SK-N-SH (cell line): ENCODE data around the gene CLEC3B. TPM values are rescaled to one million over a fixed set of nuclear protein-coding genes. Genes with fewer than 3 reads are reported as not detected.
A peak's percentile ranks its signal among the peaks of the same experiment; 100 is the strongest.

Experiments
- CTCF ChIA-PET: fragments of 300-600, 350-600 bp; formaldehyde crosslinking; extraction: SDS; loops from one replicate; lab custom pipeline; 2021; lab: Yijun Ruan, JAX
- POLR2A ChIA-PET: fragments of 350-600 bp; sonication (Branson Sonifier 250); formaldehyde crosslinking; extraction: SDS; loops from one replicate; lab custom pipeline; 2020; ENCODE audit warnings: antibody characterized with exemption, inconsistent platforms; lab: Yijun Ruan, JAX
- DNase-seq: peaks from one replicate; pipeline ENCODE4 v3.0.0; 2012
- H2AFZ ChIP-seq: fragments of 200-600 bp; sonication (generic); 2 replicates; pipeline ENCODE4 v1.8.1; 2016; ENCODE audit warnings: antibody characterized with exemption, mild to moderate bottlenecking, low read depth
- H3F3A ChIP-seq: fragments of 200-600 bp; sonication (generic); replicated peaks from 2 replicates; pipeline ENCODE3; 2016; ENCODE audit warnings: antibody characterized with exemption, mild to moderate bottlenecking; ENCODE audit not compliant: insufficient read depth
- H3K27ac ChIP-seq, 2 experiments: fragments of 200-500 bp in 1 of 2; fragments of 200-600 bp in 1 of 2; sonication (Bioruptor generic) in 1 of 2; sonication (generic), shearing (Covaris generic) in 1 of 2; 2 replicates each; pipeline versions ENCODE4 v1.5.1 to v1.6.1; 2014 to 2016; ENCODE audit warnings: low read depth in 2 of 2, inconsistent platforms in 1 of 2, low read length in 1 of 2, mild to moderate bottlenecking in 1 of 2, mixed read lengths in 1 of 2
- H3K27me3 ChIP-seq: fragments of 200-600 bp; sonication (generic), shearing (Covaris generic); 2 replicates; pipeline ENCODE4 v1.6.1; 2016; ENCODE audit warnings: mixed run types; ENCODE audit not compliant: insufficient read depth
- H3K36me3 ChIP-seq, 2 experiments: fragments of 200-500 bp in 1 of 2; fragments of 200-600 bp in 1 of 2; sonication (Bioruptor generic) in 1 of 2; sonication (generic) in 1 of 2; replicated peaks in 1 of 2; 2 replicates each; pipeline versions ENCODE3 to v1.5.1; 2014 to 2016; ENCODE audit warnings: low read length in 1 of 2, mild to moderate bottlenecking in 1 of 2; ENCODE audit not compliant: insufficient read depth in 2 of 2, control insufficient read depth in 1 of 2
- H3K4me1 ChIP-seq, 2 experiments: fragments of 200-500 bp in 1 of 2; fragments of 200-600 bp in 1 of 2; sonication (Bioruptor generic) in 1 of 2; sonication (generic), shearing (Covaris generic) in 1 of 2; 2 replicates each; pipeline versions ENCODE4 v1.5.1 to v1.6.1; 2014 to 2016; ENCODE audit warnings: low read depth in 1 of 2, low read length in 1 of 2, mixed run types in 1 of 2; ENCODE audit not compliant: insufficient read depth in 2 of 2, control insufficient read depth in 1 of 2
- H3K4me2 ChIP-seq: fragments of 200-600 bp; sonication (generic), shearing (Covaris generic); 2 replicates; pipeline ENCODE4 v1.6.1; 2017; ENCODE audit warnings: mixed run types
- H3K4me3 ChIP-seq, 2 experiments: fragments of 200-500 bp in 1 of 2; fragments of 200-600 bp in 1 of 2; sonication (Bioruptor generic) in 1 of 2; sonication (generic), shearing (Covaris generic) in 1 of 2; 2 replicates each; pipeline versions ENCODE4 v1.5.1 to v1.8.1; 2014 to 2016; ENCODE audit warnings: low read depth in 2 of 2, inconsistent platforms in 1 of 2, low read length in 1 of 2, mild to moderate bottlenecking in 1 of 2, mixed read lengths in 1 of 2, moderate library complexity in 1 of 2
- H3K79me2 ChIP-seq: fragments of 200-600 bp; sonication (generic); 2 replicates; pipeline ENCODE4 v1.8.1; 2017; ENCODE audit warnings: mild to moderate bottlenecking; ENCODE audit not compliant: insufficient read depth
- H3K9ac ChIP-seq: fragments of 200-600 bp; sonication (generic); 2 replicates; pipeline ENCODE4 v1.6.1; 2017; ENCODE audit warnings: mixed run types
- H3K9me2 ChIP-seq: fragments of 200-600 bp; sonication (generic); 2 replicates; pipeline ENCODE4 v1.6.1; 2017; ENCODE audit warnings: mixed run types
- H3K9me3 ChIP-seq: fragments of 200-600 bp; sonication (generic); 2 replicates; pipeline ENCODE4 v1.6.1; 2017; ENCODE audit warnings: mixed run types, mild to moderate bottlenecking, moderate library complexity
- H4K20me1 ChIP-seq: fragments of 200-600 bp; sonication (generic); 2 replicates; pipeline ENCODE4 v1.6.1; 2017; ENCODE audit warnings: mild to moderate bottlenecking, mixed run types; ENCODE audit not compliant: insufficient read depth
- EP300 ChIP-seq, 2 experiments: IDR thresholded peaks; 2 replicates each; pipeline versions ENCODE4 v1.4.0 to v1.6.1; 2012; ENCODE audit warnings: borderline replicate concordance in 1 of 2, low read depth in 1 of 2, low read length in 1 of 2
- EZH2phosphoT487 ChIP-seq: fragments of 200-600 bp; sonication (generic); IDR thresholded peaks from 2 replicates; pipeline ENCODE4 v1.6.1; 2017; ENCODE audit warnings: low read depth, mixed run types, mild to moderate bottlenecking, antibody characterized with exemption, moderate library complexity, borderline replicate concordance
- FOSL2 ChIP-seq: IDR thresholded peaks from 2 replicates; pipeline ENCODE4 v1.4.0; 2012; ENCODE audit warnings: low read depth, mild to moderate bottlenecking, moderate library complexity, borderline replicate concordance
- FOXM1 ChIP-seq: IDR thresholded peaks from 2 replicates; pipeline ENCODE4 v1.4.0; 2012; ENCODE audit warnings: low read depth, mild to moderate bottlenecking
- GABPA ChIP-seq: IDR thresholded peaks from 2 replicates; pipeline ENCODE4 v1.4.0; 2012; ENCODE audit warnings: low read depth, mild to moderate bottlenecking
- JUND ChIP-seq: IDR thresholded peaks from 2 replicates; pipeline ENCODE4 v1.4.0; 2012
- RAD21 ChIP-seq: IDR thresholded peaks from 2 replicates; pipeline ENCODE4 v1.6.1; 2012; ENCODE audit warnings: mild to moderate bottlenecking, low read length
- RCOR1 ChIP-seq: fragments of 150-350 bp; IDR thresholded peaks from 2 replicates; pipeline ENCODE4 v1.6.1; 2017; ENCODE audit warnings: antibody characterized with exemption, low read length
- SMC3 ChIP-seq: IDR thresholded peaks from 2 replicates; pipeline ENCODE4 v1.6.1; 2012; ENCODE audit warnings: low read depth, low read length, improper control_type of control experiment
- TAF1 ChIP-seq: IDR thresholded peaks from 2 replicates; pipeline ENCODE4 v1.6.1; 2012; ENCODE audit warnings: low read depth, mild to moderate bottlenecking, low read length, moderate library complexity, borderline replicate concordance
- TCF12 ChIP-seq: IDR thresholded peaks from 2 replicates; pipeline ENCODE4 v1.4.0; 2012
- WGBS: methylation state at CpG from one replicate; pipeline ENCODE4 v1.1.6; 2017; ENCODE audit warnings: low lambda C conversion rate; 5-methylcytosine and 5-hydroxymethylcytosine counted together
- polyA plus RNA-seq, 3 experiments: library from polyadenylated mRNA; depleted of rRNA; stranded (reverse); fragments of >200 nt; gene quantifications; 2 replicates each; pipeline ENCODE4 v1.2.3, GENCODE V29; 2012
- TF ChIP-seq, protein P1 (sequence below): IDR thresholded peaks from 2 replicates; pipeline ENCODE4 v1.4.0; 2012; ENCODE audit warnings: low read depth
- TF ChIP-seq, protein P2 (sequence below): IDR thresholded peaks from 2 replicates; pipeline ENCODE4 v1.6.1; 2012; ENCODE audit warnings: mild to moderate bottlenecking, low read depth, low read length, moderate library complexity
- TF ChIP-seq, protein P3 (sequence below): IDR thresholded peaks from 2 replicates; pipeline ENCODE4; 2012
- TF ChIP-seq, protein P4 (sequence below): fragments of 200-600 bp; sonication (generic); IDR thresholded peaks from 2 replicates; pipeline ENCODE4 v1.6.1; 2017; ENCODE audit warnings: antibody characterized with exemption, mild to moderate bottlenecking, moderate library complexity

CLEC3B gene
- polyA plus RNA-seq, 1 of the 3 experiments (the other 2 are of a cell fraction): 0.46 TPM

DNA sequence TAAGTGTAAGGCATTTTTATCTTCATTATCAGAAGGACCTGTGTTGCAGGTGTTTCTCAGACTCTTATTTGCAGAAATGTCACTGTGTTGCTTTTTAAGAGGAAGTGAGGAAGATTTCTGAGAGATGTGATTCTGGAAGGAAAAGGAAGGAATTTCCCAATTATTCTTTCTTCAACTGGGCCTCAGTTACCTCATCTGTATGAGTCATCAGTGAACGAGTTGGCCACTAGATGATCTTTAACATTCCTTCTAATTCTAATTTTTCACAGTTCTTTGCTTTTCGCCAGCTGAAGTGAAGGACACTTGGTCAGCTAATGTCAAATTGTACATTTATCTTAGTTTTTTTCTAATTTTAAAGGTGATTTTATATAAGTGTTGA is 28.9 kb downstream of the CLEC3B start:
- H3K4me3 ChIP-seq: no peak overlapping the region
- H2AFZ ChIP-seq: no peak overlapping the region
- H3K4me2 ChIP-seq: peak overlapping the region; percentile 48; the same call in 1 of the 2 replicates
- no peaks in the 10 kb centered on the region for H3K9me2 ChIP-seq
- H3F3A ChIP-seq: peaks cover 16% of the 10 kb centered on the region
- CTCF ChIA-PET: interaction anchor here (0.6 to 9.6 kb wide), 7 partner anchors 12 to 456 kb away, joined by 3 to 129 read pairs (median 4); no protein-coding TSS in a partner anchor
- H3K27me3 ChIP-seq: no peaks in the 10 kb centered on the region
- POLR2A ChIA-PET: no interaction called here
- no peaks in the 10 kb centered on the region for H4K20me1 ChIP-seq
- peak overlapping the region in 1 of 2 experiments; percentile 67; a peak in 3 of 4 replicates for H3K27ac ChIP-seq
- DNase-seq: no peak
- H3K9me3 ChIP-seq: no peaks in the 10 kb centered on the region
- H3K79me2 ChIP-seq: no peaks in the 10 kb centered on the region
- WGBS: 47% methylated on average over 2 of the region's 2 CpGs
- peaks cover 0 to 17% of the 10 kb centered on the region in 2 experiments; a peak in 2 of 4 replicates for H3K4me1 ChIP-seq
- TF ChIP-seq FOSL2 (peak; percentile 51; the same call in 1 of the 2 replicates), JUND (0 out of 2 replicates have a peak, but pooled peaks have one; percentile 23), TAF1 (no peak), TCF12 (peak; percentile 25; the same call in 1 of the 2 replicates)
- peak overlapping the region; percentile 12 for H3K9ac ChIP-seq
- H3K36me3 ChIP-seq: no peaks in the 10 kb centered on the region

DNA sequence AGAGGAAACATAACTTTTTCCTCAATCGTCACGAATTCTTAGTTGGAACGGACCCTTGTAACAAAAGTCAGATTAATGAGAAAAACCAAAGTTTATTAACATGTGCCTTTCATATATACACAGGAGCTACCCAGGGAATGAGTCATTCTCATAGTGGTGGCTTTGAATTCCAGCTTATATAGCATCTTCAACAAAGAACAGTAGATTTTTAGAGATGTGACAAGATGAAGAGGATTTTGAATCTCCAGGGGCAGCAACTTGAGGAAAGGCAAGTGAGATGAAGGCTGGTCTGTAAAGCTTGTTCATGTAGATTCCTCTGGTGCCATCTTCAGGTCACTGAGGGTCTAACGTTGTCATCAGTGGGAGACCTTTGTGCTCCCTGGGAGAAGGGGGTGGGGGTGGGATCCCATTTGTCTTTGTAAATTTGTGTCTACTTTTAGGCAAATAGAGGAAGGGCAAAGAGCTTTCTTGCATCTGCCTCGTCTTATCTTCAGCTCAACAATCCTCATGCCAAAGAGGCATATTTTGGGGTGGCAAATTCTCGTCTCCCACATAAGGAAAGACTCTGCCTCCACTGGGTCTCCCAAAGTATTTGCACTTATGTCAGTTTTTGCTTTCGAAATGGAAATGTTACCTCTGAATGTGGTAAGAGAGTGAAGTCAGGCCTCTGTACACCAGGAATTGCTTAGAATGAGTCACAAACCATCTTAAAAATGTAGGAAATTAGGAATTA is 29.5 kb downstream of the CLEC3B start:
- H3K4me1 ChIP-seq: peaks cover 0 to 17% of the 10 kb centered on the region in 2 experiments; a peak in 2 of 4 replicates
- peak; percentile 55 for TF ChIP-seq RAD21
- no peak for TF ChIP-seq EP300 (IDR thresholded peaks at IDR 0.05; ENCODE audit: borderline replicate concordance in 1 of 2, low read depth in 1 of 2, low read length in 1 of 2)
- peak; percentile 7; the same call in 1 of the 2 replicates for TF ChIP-seq TCF12
- peak; percentile 35 for TF ChIP-seq SMC3
- TF ChIP-seq FOXM1: no peak
- no peak for TF ChIP-seq RCOR1
- TF ChIP-seq, protein P1, sequence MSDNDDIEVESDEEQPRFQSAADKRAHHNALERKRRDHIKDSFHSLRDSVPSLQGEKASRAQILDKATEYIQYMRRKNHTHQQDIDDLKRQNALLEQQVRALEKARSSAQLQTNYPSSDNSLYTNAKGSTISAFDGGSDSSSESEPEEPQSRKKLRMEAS: no peak
- TF ChIP-seq EZH2phosphoT487: no peak
- TF ChIP-seq, protein P2, sequence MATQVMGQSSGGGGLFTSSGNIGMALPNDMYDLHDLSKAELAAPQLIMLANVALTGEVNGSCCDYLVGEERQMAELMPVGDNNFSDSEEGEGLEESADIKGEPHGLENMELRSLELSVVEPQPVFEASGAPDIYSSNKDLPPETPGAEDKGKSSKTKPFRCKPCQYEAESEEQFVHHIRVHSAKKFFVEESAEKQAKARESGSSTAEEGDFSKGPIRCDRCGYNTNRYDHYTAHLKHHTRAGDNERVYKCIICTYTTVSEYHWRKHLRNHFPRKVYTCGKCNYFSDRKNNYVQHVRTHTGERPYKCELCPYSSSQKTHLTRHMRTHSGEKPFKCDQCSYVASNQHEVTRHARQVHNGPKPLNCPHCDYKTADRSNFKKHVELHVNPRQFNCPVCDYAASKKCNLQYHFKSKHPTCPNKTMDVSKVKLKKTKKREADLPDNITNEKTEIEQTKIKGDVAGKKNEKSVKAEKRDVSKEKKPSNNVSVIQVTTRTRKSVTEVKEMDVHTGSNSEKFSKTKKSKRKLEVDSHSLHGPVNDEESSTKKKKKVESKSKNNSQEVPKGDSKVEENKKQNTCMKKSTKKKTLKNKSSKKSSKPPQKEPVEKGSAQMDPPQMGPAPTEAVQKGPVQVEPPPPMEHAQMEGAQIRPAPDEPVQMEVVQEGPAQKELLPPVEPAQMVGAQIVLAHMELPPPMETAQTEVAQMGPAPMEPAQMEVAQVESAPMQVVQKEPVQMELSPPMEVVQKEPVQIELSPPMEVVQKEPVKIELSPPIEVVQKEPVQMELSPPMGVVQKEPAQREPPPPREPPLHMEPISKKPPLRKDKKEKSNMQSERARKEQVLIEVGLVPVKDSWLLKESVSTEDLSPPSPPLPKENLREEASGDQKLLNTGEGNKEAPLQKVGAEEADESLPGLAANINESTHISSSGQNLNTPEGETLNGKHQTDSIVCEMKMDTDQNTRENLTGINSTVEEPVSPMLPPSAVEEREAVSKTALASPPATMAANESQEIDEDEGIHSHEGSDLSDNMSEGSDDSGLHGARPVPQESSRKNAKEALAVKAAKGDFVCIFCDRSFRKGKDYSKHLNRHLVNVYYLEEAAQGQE: no peak
- TF ChIP-seq, protein P3, sequence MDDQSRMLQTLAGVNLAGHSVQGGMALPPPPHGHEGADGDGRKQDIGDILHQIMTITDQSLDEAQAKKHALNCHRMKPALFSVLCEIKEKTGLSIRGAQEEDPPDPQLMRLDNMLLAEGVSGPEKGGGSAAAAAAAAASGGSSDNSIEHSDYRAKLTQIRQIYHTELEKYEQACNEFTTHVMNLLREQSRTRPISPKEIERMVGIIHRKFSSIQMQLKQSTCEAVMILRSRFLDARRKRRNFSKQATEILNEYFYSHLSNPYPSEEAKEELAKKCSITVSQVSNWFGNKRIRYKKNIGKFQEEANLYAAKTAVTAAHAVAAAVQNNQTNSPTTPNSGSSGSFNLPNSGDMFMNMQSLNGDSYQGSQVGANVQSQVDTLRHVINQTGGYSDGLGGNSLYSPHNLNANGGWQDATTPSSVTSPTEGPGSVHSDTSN: peak; percentile 57
- TF ChIP-seq, protein P4, sequence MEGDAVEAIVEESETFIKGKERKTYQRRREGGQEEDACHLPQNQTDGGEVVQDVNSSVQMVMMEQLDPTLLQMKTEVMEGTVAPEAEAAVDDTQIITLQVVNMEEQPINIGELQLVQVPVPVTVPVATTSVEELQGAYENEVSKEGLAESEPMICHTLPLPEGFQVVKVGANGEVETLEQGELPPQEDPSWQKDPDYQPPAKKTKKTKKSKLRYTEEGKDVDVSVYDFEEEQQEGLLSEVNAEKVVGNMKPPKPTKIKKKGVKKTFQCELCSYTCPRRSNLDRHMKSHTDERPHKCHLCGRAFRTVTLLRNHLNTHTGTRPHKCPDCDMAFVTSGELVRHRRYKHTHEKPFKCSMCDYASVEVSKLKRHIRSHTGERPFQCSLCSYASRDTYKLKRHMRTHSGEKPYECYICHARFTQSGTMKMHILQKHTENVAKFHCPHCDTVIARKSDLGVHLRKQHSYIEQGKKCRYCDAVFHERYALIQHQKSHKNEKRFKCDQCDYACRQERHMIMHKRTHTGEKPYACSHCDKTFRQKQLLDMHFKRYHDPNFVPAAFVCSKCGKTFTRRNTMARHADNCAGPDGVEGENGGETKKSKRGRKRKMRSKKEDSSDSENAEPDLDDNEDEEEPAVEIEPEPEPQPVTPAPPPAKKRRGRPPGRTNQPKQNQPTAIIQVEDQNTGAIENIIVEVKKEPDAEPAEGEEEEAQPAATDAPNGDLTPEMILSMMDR: peak; percentile 53
- TF ChIP-seq FOSL2: peak; percentile 13; the same call in 1 of the 2 replicates
- no peak for TF ChIP-seq GABPA
- peak; percentile 29; the same call in 1 of the 2 replicates for TF ChIP-seq JUND
- POLR2A ChIA-PET: no interaction called here
- peak overlapping the region; percentile 12 for H3K9ac ChIP-seq
- peak overlapping the region; percentile 48 for H3K4me2 ChIP-seq
- H4K20me1 ChIP-seq: no peaks in the 10 kb centered on the region
- H3K4me3 ChIP-seq: no peak overlapping the region
- no peaks in the 10 kb centered on the region for H3K9me2 ChIP-seq
- H3K79me2 ChIP-seq: no peaks in the 10 kb centered on the region
- no peaks in the 10 kb centered on the region for H3K9me3 ChIP-seq
- CTCF ChIA-PET: interaction anchor here (0.6 to 9.6 kb wide), 10 partner anchors 13 to 455 kb away, joined by 3 to 129 read pairs (median 3); no protein-coding TSS in a partner anchor
- peak overlapping the region in 1 of 2 experiments; percentile 67; a peak in 2 of 4 replicates for H3K27ac ChIP-seq
- no peak overlapping the region for H2AFZ ChIP-seq
- no peaks in the 10 kb centered on the region for H3K36me3 ChIP-seq
- peaks cover 16% of the 10 kb centered on the region for H3F3A ChIP-seq
- peak; percentile 59 for DNase-seq
- H3K27me3 ChIP-seq: no peaks in the 10 kb centered on the region
- WGBS: 68% methylated on average over 7 of the region's 7 CpGs
